ENCODE results near the gene MRPL16. TPM values are rescaled to one million over a fixed set of nuclear protein-coding genes. Genes with fewer than 3 reads are reported as not detected.
"Not testable (repeated sequence)": the region's sequence is repeated elsewhere in the genome, so short reads cannot be mapped to it uniquely, and the experiment has no call there.

MRPL16 gene
- polyA plus RNA-seq, 2 donors = 44.8 to 58.1 TPM

GRCh38 chr11:59846556-59846955 is 36.0 kb upstream of the MRPL16 start:
- WGBS, 2 donors = 63 to 72% methylated on average over 5 of the region's 5 CpGs
- Histone ChIP-seq H3K4me1 (ENCODE audit: control insufficient read depth in 2 of 2, insufficient read depth in 2 of 2, low read length in 1 of 2) (peaks cover 0 to 2% of the 10 kb centered on the region in 2 donors), H3K27ac (ENCODE audit: low read depth in 2 of 2, low read length in 1 of 2) (no peak overlapping the region), H3K36me3 (ENCODE audit: control insufficient read depth in 2 of 2, insufficient read depth in 2 of 2, low read length in 1 of 2) (no peaks in the 10 kb centered on the region), H3K9me3 (ENCODE audit: control insufficient read depth in 2 of 2, insufficient read depth in 1 of 2, low read depth in 1 of 2, low read length in 1 of 2) (no peaks in the 10 kb centered on the region), H3K27me3 (ENCODE audit: control insufficient read depth in 1 of 2, insufficient read depth in 2 of 2, low read length in 2 of 2) (no peaks in the 10 kb centered on the region), H3K4me3 (ENCODE audit: low read depth in 1 of 2, low read length in 2 of 2) (no peak overlapping the region)

GRCh38 chr11:59845399-59845798 is 34.8 kb upstream of the MRPL16 start, which contains the start of gene CBLIF:
TSS of gene CBLIF (minus strand) at chr11:59845499. CDS start at chr11:59845453, 46 bp downstream.
- H3K27ac ChIP-seq (ENCODE audit: low read depth in 2 of 2, low read length in 1 of 2) = no peak within 1 kb of the TSS
- 50 to 53% methylated on average over 4 of the region's 4 CpGs for WGBS, 2 donors

GRCh38 chr11:59842316-59842715 is 31.7 kb upstream of the MRPL16 start:
- Histone ChIP-seq H3K4me1 (ENCODE audit: control insufficient read depth in 2 of 2, insufficient read depth in 2 of 2, low read length in 1 of 2) (peaks cover 0 to 2% of the 10 kb centered on the region in 2 donors), H3K27ac (ENCODE audit: low read depth in 2 of 2, low read length in 1 of 2) (no peak overlapping the region), H3K27me3 (ENCODE audit: control insufficient read depth in 1 of 2, insufficient read depth in 2 of 2, low read length in 2 of 2) (no peaks in the 10 kb centered on the region), H3K36me3 (ENCODE audit: control insufficient read depth in 2 of 2, insufficient read depth in 2 of 2, low read length in 1 of 2) (no peaks in the 10 kb centered on the region), H3K9me3 (ENCODE audit: control insufficient read depth in 2 of 2, insufficient read depth in 1 of 2, low read depth in 1 of 2, low read length in 1 of 2) (no peaks in the 10 kb centered on the region), H3K4me3 (ENCODE audit: low read depth in 1 of 2, low read length in 2 of 2) (no peak overlapping the region)
- 77 to 78% methylated on average over 12 of the region's 12 CpGs for WGBS, 2 donors

More at GRCh38 chr11:59845399-59845798, 34.8 kb upstream of the MRPL16 start, which contains the start of gene CBLIF:
- Histone ChIP-seq H3K9me3 (ENCODE audit: control insufficient read depth in 2 of 2, insufficient read depth in 1 of 2, low read depth in 1 of 2, low read length in 1 of 2) (no peaks in the 10 kb centered on the region), H3K36me3 (ENCODE audit: control insufficient read depth in 2 of 2, insufficient read depth in 2 of 2, low read length in 1 of 2) (no peaks in the 10 kb centered on the region), H3K4me3 (ENCODE audit: low read depth in 1 of 2, low read length in 2 of 2) (no peak within 1 kb of the TSS), H3K27me3 (ENCODE audit: control insufficient read depth in 1 of 2, insufficient read depth in 2 of 2, low read length in 2 of 2) (no peaks in the 10 kb centered on the region), H3K4me1 (ENCODE audit: control insufficient read depth in 2 of 2, insufficient read depth in 2 of 2, low read length in 1 of 2) (peaks cover 0 to 2% of the 10 kb centered on the region in 2 donors)

- WGBS, 2 donors = 77 to 82% methylated on average over 2 of the region's 2 CpGs
- Histone ChIP-seq H3K4me3 (ENCODE audit: low read depth in 1 of 2, low read length in 2 of 2) (no peak overlapping the region), H3K27ac (ENCODE audit: low read depth in 2 of 2, low read length in 1 of 2) (no peak overlapping the region), H3K36me3 (ENCODE audit: control insufficient read depth in 2 of 2, insufficient read depth in 2 of 2, low read length in 1 of 2) (no peaks in the 10 kb centered on the region), H3K4me1 (ENCODE audit: control insufficient read depth in 2 of 2, insufficient read depth in 2 of 2, low read length in 1 of 2) (peaks cover 0 to 2% of the 10 kb centered on the region in 2 donors), H3K9me3 (ENCODE audit: control insufficient read depth in 2 of 2, insufficient read depth in 1 of 2, low read depth in 1 of 2, low read length in 1 of 2) (no peaks in the 10 kb centered on the region), H3K27me3 (ENCODE audit: control insufficient read depth in 1 of 2, insufficient read depth in 2 of 2, low read length in 2 of 2) (no peaks in the 10 kb centered on the region)
Measured at GRCh38 chr11:59841514-59841913, 30.9 kb upstream of the MRPL16 start.

- no peaks in the 10 kb centered on the region for H3K36me3 ChIP-seq (ENCODE audit: control insufficient read depth in 2 of 2, insufficient read depth in 2 of 2, low read length in 1 of 2)
- H3K4me3 ChIP-seq (ENCODE audit: low read depth in 1 of 2, low read length in 2 of 2) = no peak overlapping the region
- no peak overlapping the region for H3K27ac ChIP-seq (ENCODE audit: low read depth in 2 of 2, low read length in 1 of 2)
- no peaks in the 10 kb centered on the region for H3K9me3 ChIP-seq (ENCODE audit: control insufficient read depth in 2 of 2, insufficient read depth in 1 of 2, low read depth in 1 of 2, low read length in 1 of 2)
- H3K4me1 ChIP-seq (ENCODE audit: control insufficient read depth in 2 of 2, insufficient read depth in 2 of 2, low read length in 1 of 2) = no peaks in the 10 kb centered on the region
- H3K27me3 ChIP-seq (ENCODE audit: control insufficient read depth in 1 of 2, insufficient read depth in 2 of 2, low read length in 2 of 2) = no peaks in the 10 kb centered on the region
Measured at GRCh38 chr11:59839615-59840014, 29.0 kb upstream of the MRPL16 start.

- Histone ChIP-seq H3K27ac (ENCODE audit: low read depth in 2 of 2, low read length in 1 of 2) (no peak overlapping the region), H3K36me3 (ENCODE audit: control insufficient read depth in 2 of 2, insufficient read depth in 2 of 2, low read length in 1 of 2) (no peaks in the 10 kb centered on the region), H3K27me3 (ENCODE audit: control insufficient read depth in 1 of 2, insufficient read depth in 2 of 2, low read length in 2 of 2) (no peaks in the 10 kb centered on the region), H3K4me3 (ENCODE audit: low read depth in 1 of 2, low read length in 2 of 2) (no peak overlapping the region), H3K9me3 (ENCODE audit: control insufficient read depth in 2 of 2, insufficient read depth in 1 of 2, low read depth in 1 of 2, low read length in 1 of 2) (no peaks in the 10 kb centered on the region), H3K4me1 (ENCODE audit: control insufficient read depth in 2 of 2, insufficient read depth in 2 of 2, low read length in 1 of 2) (no peaks in the 10 kb centered on the region)
- WGBS, 2 donors = 87 to 92% methylated on average over 2 of the region's 2 CpGs
Measured at GRCh38 chr11:59833602-59834001, 23.0 kb upstream of the MRPL16 start.

- Histone ChIP-seq H3K27ac (ENCODE audit: low read depth in 2 of 2, low read length in 1 of 2) (no peak overlapping the region), H3K36me3 (ENCODE audit: control insufficient read depth in 2 of 2, insufficient read depth in 2 of 2, low read length in 1 of 2) (no peaks in the 10 kb centered on the region), H3K4me3 (ENCODE audit: low read depth in 1 of 2, low read length in 2 of 2) (no peak overlapping the region), H3K4me1 (ENCODE audit: control insufficient read depth in 2 of 2, insufficient read depth in 2 of 2, low read length in 1 of 2) (no peaks in the 10 kb centered on the region), H3K27me3 (ENCODE audit: control insufficient read depth in 1 of 2, insufficient read depth in 2 of 2, low read length in 2 of 2) (no peaks in the 10 kb centered on the region), H3K9me3 (ENCODE audit: control insufficient read depth in 2 of 2, insufficient read depth in 1 of 2, low read depth in 1 of 2, low read length in 1 of 2) (no peaks in the 10 kb centered on the region)
- 71 to 77% methylated on average over 3 of the region's 3 CpGs for WGBS, 2 donors
Measured at GRCh38 chr11:59829358-59829757, 18.8 kb upstream of the MRPL16 start.

- H3K9me3 ChIP-seq (ENCODE audit: control insufficient read depth in 2 of 2, insufficient read depth in 1 of 2, low read depth in 1 of 2, low read length in 1 of 2) = no peaks in the 10 kb centered on the region
- no peaks in the 10 kb centered on the region for H3K4me1 ChIP-seq (ENCODE audit: control insufficient read depth in 2 of 2, insufficient read depth in 2 of 2, low read length in 1 of 2)
- H3K27me3 ChIP-seq (ENCODE audit: control insufficient read depth in 1 of 2, insufficient read depth in 2 of 2, low read length in 2 of 2) = no peaks in the 10 kb centered on the region
- H3K4me3 ChIP-seq (ENCODE audit: low read depth in 1 of 2, low read length in 2 of 2) = no peak overlapping the region
- no peak overlapping the region for H3K27ac ChIP-seq (ENCODE audit: low read depth in 2 of 2, low read length in 1 of 2)
- H3K36me3 ChIP-seq (ENCODE audit: control insufficient read depth in 2 of 2, insufficient read depth in 2 of 2, low read length in 1 of 2) = no peaks in the 10 kb centered on the region
- WGBS, 2 donors = 9 to 12% methylated on average over 9 of the region's 9 CpGs
Measured at GRCh38 chr11:59822989-59823566, 12.5 kb upstream of the MRPL16 start.

GRCh38 chr11:59818572-59818971 is 8.0 kb upstream of the MRPL16 start:
- no peaks in the 10 kb centered on the region for H3K4me1 ChIP-seq (ENCODE audit: control insufficient read depth in 2 of 2, insufficient read depth in 2 of 2, low read length in 1 of 2)
- no peak overlapping the region for H3K27ac ChIP-seq (ENCODE audit: low read depth in 2 of 2, low read length in 1 of 2)
- H3K36me3 ChIP-seq (ENCODE audit: control insufficient read depth in 2 of 2, insufficient read depth in 2 of 2, low read length in 1 of 2) = no peaks in the 10 kb centered on the region
- no peaks in the 10 kb centered on the region for H3K27me3 ChIP-seq (ENCODE audit: control insufficient read depth in 1 of 2, insufficient read depth in 2 of 2, low read length in 2 of 2)
- H3K9me3 ChIP-seq (ENCODE audit: control insufficient read depth in 2 of 2, insufficient read depth in 1 of 2, low read depth in 1 of 2, low read length in 1 of 2) = no peaks in the 10 kb centered on the region
- 73 to 74% methylated on average over 4 of the region's 4 CpGs for WGBS, 2 donors
- H3K4me3 ChIP-seq (ENCODE audit: low read depth in 1 of 2, low read length in 2 of 2) = no peak overlapping the region

GRCh38 chr11:59816434-59816833 is 5.9 kb upstream of the MRPL16 start:
- H3K4me3 ChIP-seq (ENCODE audit: low read depth in 1 of 2, low read length in 2 of 2); H3K9me3 ChIP-seq (ENCODE audit: control insufficient read depth in 2 of 2, insufficient read depth in 1 of 2, low read depth in 1 of 2, low read length in 1 of 2); H3K4me1 ChIP-seq (ENCODE audit: control insufficient read depth in 2 of 2, insufficient read depth in 2 of 2, low read length in 1 of 2); H3K27me3 ChIP-seq (ENCODE audit: control insufficient read depth in 1 of 2, insufficient read depth in 2 of 2, low read length in 2 of 2); H3K36me3 ChIP-seq (ENCODE audit: control insufficient read depth in 2 of 2, insufficient read depth in 2 of 2, low read length in 1 of 2); H3K27ac ChIP-seq (ENCODE audit: low read depth in 2 of 2, low read length in 1 of 2): not testable (repeated sequence)
- 76 to 80% methylated on average over 1 of the region's 1 CpG for WGBS, 2 donors
